Gastrocnemius medialis (tissue), 4 donors: ENCODE results near the gene MAPK4. TPM values are rescaled to one million over a fixed set of nuclear protein-coding genes. Genes with fewer than 3 reads are reported as not detected.

Experiments used
- ATAC-seq, 2 donors: fragments of 150-250 bp; one replicate each; pipeline ENCODE4 v1.9.1; 2016
- DNase-seq, 2 donors: peaks; one replicate each; pipeline ENCODE4 v3.0.0-alpha.2; 2019
- H3K27ac ChIP-seq, 4 donors: fragments of 200-600 bp; sonication (generic); 1 replicate in 1 of 4; 2 replicates in 3 of 4; pipeline ENCODE4 v1.5.1; 2016 to 2018; ENCODE audit warnings: mild to moderate bottlenecking in 2 of 4, moderate library complexity in 1 of 4
- H3K27me3 ChIP-seq, 3 donors: fragments of 200-600 bp; sonication (generic) in 2 of 3; 1 replicate in 1 of 3; 2 replicates in 2 of 3; pipeline versions ENCODE4 v1.5.1 to v1.6.0; 2016 to 2019; ENCODE audit warnings: mild to moderate bottlenecking in 1 of 3, moderate library complexity in 1 of 3
- H3K36me3 ChIP-seq, 2 donors: fragments of 200-600 bp; sonication (generic) in 1 of 2; one replicate each; pipeline ENCODE4 v1.5.1; 2017 to 2018
- H3K4me1 ChIP-seq, 2 donors: fragments of 200-600 bp; sonication (generic) in 1 of 2; one replicate each; pipeline ENCODE4 v1.5.1; 2016 to 2017; ENCODE audit warnings: mild to moderate bottlenecking in 2 of 2
- H3K4me3 ChIP-seq, 4 donors: fragments of 200-600 bp; sonication (generic) in 3 of 4; 1 replicate in 1 of 4; 2 replicates in 3 of 4; pipeline ENCODE4 v1.5.1; 2016 to 2019; ENCODE audit warnings: mild to moderate bottlenecking in 2 of 4
- H3K9me3 ChIP-seq, 3 donors: fragments of 200-600 bp; sonication (generic) in 2 of 3; 1 replicate in 1 of 3; 2 replicates in 2 of 3; pipeline ENCODE4 v1.5.1; 2016 to 2019
- CTCF ChIP-seq, 5 experiments: fragments of 450-650 bp in 3 of 5; fragments of 200-600 bp in 2 of 5; sonication (generic) in 2 of 5; IDR thresholded peaks in 4 of 5; conservative IDR thresholded peaks in 1 of 5; 1 replicate in 4 of 5; 2 replicates in 1 of 5; pipeline ENCODE4 v1.5.1; 2016 to 2019; ENCODE audit warnings: antibody characterized with exemption in 5 of 5, mild to moderate bottlenecking in 3 of 5, moderate library complexity in 3 of 5
- POLR2A ChIP-seq, 2 donors: fragments of 450-650 bp; IDR thresholded peaks; one replicate each; pipeline ENCODE4 v1.6.1; 2017; ENCODE audit warnings: antibody characterized with exemption in 2 of 2, mild to moderate bottlenecking in 2 of 2, moderate library complexity in 2 of 2
- in situ Hi-C, 4 donors: fragments of 200-750 bp; cut with MboI; loops; one replicate each; pipeline versions ENCODE4 v1.15.0 to v1.8.0; 2017; ENCODE audit warnings: low sequenced_read_pairs in 4 of 4
- intact Hi-C: fragments of 100-400 bp; cut with DNase I; formaldehyde crosslinking; loops from one replicate; pipeline ENCODE4 v1.15.1; 2023; ENCODE audit warnings: low total_unique reads
- total RNA-seq, 4 donors: library from RNA; depleted of rRNA; stranded (reverse); fragments of >200 nt; gene quantifications; one replicate each; pipeline versions ENCODE4 v1.1.0 to v1.2.3, GENCODE V29; 2016

MAPK4 gene
- total RNA-seq, 4 donors from 2014 or later: 0.68 to 2.4 (median 1.7) TPM

- DNase-seq (no peak), ATAC-seq (no peak)
- H3K9me3 ChIP-seq: no peaks in the 10 kb centered on the region
- no peaks in the 10 kb centered on the region for H3K36me3 ChIP-seq
- no peak for TF ChIP-seq CTCF (IDR thresholded peaks at IDR 0.05 in 4 of 5, conservative IDR thresholded peaks at IDR 0.05 in 1 of 5)
- no peak for TF ChIP-seq POLR2A (IDR thresholded peaks at IDR 0.05)
- no peaks in the 10 kb centered on the region for H3K27me3 ChIP-seq
- intact Hi-C loops (loop anchor here (5.0 kb wide), 1 partner anchor 49 kb away; the partner anchor contains the start of gene MAPK4), in situ Hi-C loops (no loop called here)
- no peak overlapping the region for H3K4me3 ChIP-seq
- no peak overlapping the region for H3K27ac ChIP-seq
- peaks cover 0 to 7% of the 10 kb centered on the region in 2 donors for H3K4me1 ChIP-seq
Observed at GRCh38 chr18:50611529-50611941, 51.6 kb downstream of the MAPK4 start.

GRCh38 chr18:50614838-50615237 is 55.0 kb downstream of the MAPK4 start:
- peak; percentile 75 to 80 for DNase-seq
- H3K27me3 ChIP-seq: no peaks in the 10 kb centered on the region
- peak overlapping the region; percentile 52 to 79 (median 72) for H3K27ac ChIP-seq
- peak; percentile 97 to 98 for ATAC-seq
- no peaks in the 10 kb centered on the region for H3K9me3 ChIP-seq
- H3K4me1 ChIP-seq: peaks cover 0 to 10% of the 10 kb centered on the region in 2 donors
- H3K36me3 ChIP-seq: no peaks in the 10 kb centered on the region
- in situ Hi-C loops: no loop called here
- intact Hi-C loops: loop anchor here (2.0 to 5.0 kb wide), 2 partner anchors 42 to 53 kb away; partner anchors contain the start of gene MAPK4
- TF ChIP-seq CTCF (IDR thresholded peaks at IDR 0.05 in 4 of 5, conservative IDR thresholded peaks at IDR 0.05 in 1 of 5) (no peak), POLR2A (IDR thresholded peaks at IDR 0.05) (no peak)
- H3K4me3 ChIP-seq: no peak overlapping the region

- no peak overlapping the region for H3K4me3 ChIP-seq
- no peak for TF ChIP-seq POLR2A (IDR thresholded peaks at IDR 0.05)
- TF ChIP-seq CTCF (IDR thresholded peaks at IDR 0.05 in 4 of 5, conservative IDR thresholded peaks at IDR 0.05 in 1 of 5): no peak
- in situ Hi-C loops: no loop called here
- no peaks in the 10 kb centered on the region for H3K27me3 ChIP-seq
- intact Hi-C loops: no loop called here
- peaks cover 0 to 15% of the 10 kb centered on the region in 2 donors for H3K4me1 ChIP-seq
- DNase-seq: no peak
- no peak overlapping the region for H3K27ac ChIP-seq
- no peak for ATAC-seq
- no peaks in the 10 kb centered on the region for H3K36me3 ChIP-seq
- no peaks in the 10 kb centered on the region for H3K9me3 ChIP-seq
Observed at GRCh38 chr18:50616484-50617048, 56.7 kb downstream of the MAPK4 start.

GRCh38 chr18:50619861-50620275 is 60.0 kb downstream of the MAPK4 start:
- no peak overlapping the region for H3K4me3 ChIP-seq
- H3K4me1 ChIP-seq: peaks cover 0 to 15% of the 10 kb centered on the region in 2 donors
- in situ Hi-C loops: no loop called here
- no peak for TF ChIP-seq CTCF (IDR thresholded peaks at IDR 0.05 in 4 of 5, conservative IDR thresholded peaks at IDR 0.05 in 1 of 5)
- no peak for TF ChIP-seq POLR2A (IDR thresholded peaks at IDR 0.05)
- no peaks in the 10 kb centered on the region for H3K9me3 ChIP-seq
- intact Hi-C loops: no loop called here
- H3K36me3 ChIP-seq: no peaks in the 10 kb centered on the region
- ATAC-seq (no peak), DNase-seq (no peak)
- H3K27ac ChIP-seq: peak overlapping the region in 1 of 4 donors; percentile 16
- no peaks in the 10 kb centered on the region for H3K27me3 ChIP-seq
